ENCODE measurements around the gene UTS2R. TPM values are rescaled to one million over a fixed set of nuclear protein-coding genes. Genes with fewer than 3 reads are reported as not detected.
A peak's percentile ranks its signal among the peaks of the same experiment; 100 is the strongest.

Gene UTS2R
- total RNA-seq, 2 donors from 2014 or later, result not detected

DNA sequence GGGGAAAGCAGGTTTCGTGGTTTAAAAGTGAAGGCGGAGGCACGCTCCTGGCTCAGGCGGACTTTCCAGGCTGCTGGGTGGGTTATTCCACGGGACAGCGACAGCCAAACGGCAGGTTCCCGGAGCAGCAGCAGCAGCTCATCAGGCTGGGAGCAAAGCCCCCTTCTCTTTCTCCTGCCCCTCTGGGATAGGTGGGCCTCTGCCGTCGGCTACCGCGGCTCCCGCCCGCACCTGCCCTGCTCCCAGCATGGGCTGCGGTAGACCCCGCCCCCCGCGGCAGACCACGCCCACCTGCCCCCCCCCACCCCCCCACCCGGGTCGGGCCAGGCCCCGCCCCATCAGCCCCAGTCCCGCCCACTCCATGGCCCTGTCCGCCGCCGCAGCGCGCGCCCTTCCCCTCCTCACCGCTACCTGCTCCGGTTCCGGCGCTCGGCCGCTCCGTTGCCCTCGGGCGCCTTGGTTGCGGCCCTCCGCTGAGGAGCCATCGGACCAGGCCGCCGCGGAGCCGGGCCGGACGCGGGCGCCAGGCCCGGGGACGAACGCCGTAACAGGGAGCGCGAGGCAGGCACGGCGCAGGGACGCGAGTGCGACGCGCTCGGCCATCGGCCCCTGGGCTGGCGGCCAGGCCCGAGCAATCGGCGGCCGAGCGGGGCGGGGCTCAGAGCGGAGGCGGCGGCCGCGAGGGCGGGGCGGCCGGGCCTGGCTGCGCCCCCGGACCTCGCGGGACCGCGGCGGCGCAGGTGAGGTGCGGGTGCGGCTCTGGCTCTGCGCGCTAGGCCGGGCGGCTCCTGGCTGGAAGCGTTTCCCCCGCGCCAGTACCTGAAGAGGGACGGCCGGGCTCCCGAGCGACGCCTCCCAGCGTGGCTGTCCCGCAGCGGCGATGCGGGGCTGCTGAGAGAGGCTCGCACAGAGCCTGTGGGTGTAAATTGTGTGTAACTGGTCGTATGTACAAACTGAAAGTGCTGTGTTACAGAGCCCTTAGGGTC lies 46.7 kb downstream of the UTS2R start, which contains the start of the genes HEXD and OGFOD3:
Gene HEXD (plus strand): TSS at position 347 of the 986 bp plus-strand sequence. CDS start 1,453 bp downstream, outside the sequence.
Gene OGFOD3 (minus strand): TSS at position 586 of the 986 bp plus-strand sequence. CDS start 101 bp downstream, at position 485.
- peak; percentile 96 for ATAC-seq
- peaks cover 27% of the 10 kb centered on the region for H3K4me1 ChIP-seq
- intact Hi-C loops (cut with DNase I), result no loop called here
- H3K36me3 ChIP-seq (replicated peaks in 1 of 2; ENCODE audit: insufficient read depth in 1 of 2, low read depth in 2 of 2), result no peaks in the 10 kb centered on the region
- peak; percentile 82 to 89 (median 86) for DNase-seq
- TF ChIP-seq, protein P1, sequence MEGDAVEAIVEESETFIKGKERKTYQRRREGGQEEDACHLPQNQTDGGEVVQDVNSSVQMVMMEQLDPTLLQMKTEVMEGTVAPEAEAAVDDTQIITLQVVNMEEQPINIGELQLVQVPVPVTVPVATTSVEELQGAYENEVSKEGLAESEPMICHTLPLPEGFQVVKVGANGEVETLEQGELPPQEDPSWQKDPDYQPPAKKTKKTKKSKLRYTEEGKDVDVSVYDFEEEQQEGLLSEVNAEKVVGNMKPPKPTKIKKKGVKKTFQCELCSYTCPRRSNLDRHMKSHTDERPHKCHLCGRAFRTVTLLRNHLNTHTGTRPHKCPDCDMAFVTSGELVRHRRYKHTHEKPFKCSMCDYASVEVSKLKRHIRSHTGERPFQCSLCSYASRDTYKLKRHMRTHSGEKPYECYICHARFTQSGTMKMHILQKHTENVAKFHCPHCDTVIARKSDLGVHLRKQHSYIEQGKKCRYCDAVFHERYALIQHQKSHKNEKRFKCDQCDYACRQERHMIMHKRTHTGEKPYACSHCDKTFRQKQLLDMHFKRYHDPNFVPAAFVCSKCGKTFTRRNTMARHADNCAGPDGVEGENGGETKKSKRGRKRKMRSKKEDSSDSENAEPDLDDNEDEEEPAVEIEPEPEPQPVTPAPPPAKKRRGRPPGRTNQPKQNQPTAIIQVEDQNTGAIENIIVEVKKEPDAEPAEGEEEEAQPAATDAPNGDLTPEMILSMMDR (IDR thresholded peaks at IDR 0.05), result peak in 2 of 7 experiments; percentile 2 to 43
- peak in 2 of 3 donors; percentile 30 to 44 for TF ChIP-seq POLR2A (IDR thresholded peaks at IDR 0.05)
- no peaks in the 10 kb centered on the region for H3K9me3 ChIP-seq
- peak within 1 kb of the TSS; percentile 78 to 96 (median 91) for H3K27ac ChIP-seq
- no peaks in the 10 kb centered on the region for H3K27me3 ChIP-seq
- peak within 1 kb of the TSS; percentile 54 to 66 for H3K4me3 ChIP-seq
- WGBS, 2 donors, result 1 to 3% methylated on average over 9 to 86 of the region's 108 CpGs

DNA sequence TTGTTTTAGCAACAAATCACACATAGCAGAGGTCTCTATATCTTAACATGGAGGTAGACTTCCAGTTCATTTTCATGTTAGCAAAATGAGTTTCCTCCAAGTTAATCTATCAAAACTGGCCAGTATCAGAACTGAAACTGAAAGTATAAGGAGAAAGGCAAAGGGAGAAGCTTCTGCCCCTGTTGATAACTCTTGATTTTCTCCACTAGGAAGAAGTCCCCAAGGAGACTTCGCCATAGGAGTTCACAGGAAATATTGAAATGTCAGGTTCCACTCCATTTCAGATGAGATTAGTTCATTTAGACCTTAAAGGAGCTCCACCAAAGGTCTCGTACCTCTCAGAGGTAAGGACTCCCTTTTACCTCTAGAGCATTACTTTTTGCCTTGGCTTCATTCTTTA lies 48.0 kb downstream of the UTS2R start:
- ATAC-seq, result no peak
- intact Hi-C loops (cut with DNase I), result no loop called here
- DNase-seq, result no peak
- Histone ChIP-seq H3K4me1 (peaks cover 24% of the 10 kb centered on the region), H3K27ac (no peak overlapping the region), H3K36me3 (replicated peaks in 1 of 2; ENCODE audit: insufficient read depth in 1 of 2, low read depth in 2 of 2) (no peaks in the 10 kb centered on the region), H3K4me3 (no peak overlapping the region), H3K27me3 (no peaks in the 10 kb centered on the region), H3K9me3 (no peaks in the 10 kb centered on the region)
- TF ChIP-seq, protein P1 (IDR thresholded peaks at IDR 0.05), result no peak
- TF ChIP-seq POLR2A (IDR thresholded peaks at IDR 0.05), result no peak
- 91 to 97% methylated on average over 2 of the region's 2 CpGs for WGBS, 2 donors

DNA sequence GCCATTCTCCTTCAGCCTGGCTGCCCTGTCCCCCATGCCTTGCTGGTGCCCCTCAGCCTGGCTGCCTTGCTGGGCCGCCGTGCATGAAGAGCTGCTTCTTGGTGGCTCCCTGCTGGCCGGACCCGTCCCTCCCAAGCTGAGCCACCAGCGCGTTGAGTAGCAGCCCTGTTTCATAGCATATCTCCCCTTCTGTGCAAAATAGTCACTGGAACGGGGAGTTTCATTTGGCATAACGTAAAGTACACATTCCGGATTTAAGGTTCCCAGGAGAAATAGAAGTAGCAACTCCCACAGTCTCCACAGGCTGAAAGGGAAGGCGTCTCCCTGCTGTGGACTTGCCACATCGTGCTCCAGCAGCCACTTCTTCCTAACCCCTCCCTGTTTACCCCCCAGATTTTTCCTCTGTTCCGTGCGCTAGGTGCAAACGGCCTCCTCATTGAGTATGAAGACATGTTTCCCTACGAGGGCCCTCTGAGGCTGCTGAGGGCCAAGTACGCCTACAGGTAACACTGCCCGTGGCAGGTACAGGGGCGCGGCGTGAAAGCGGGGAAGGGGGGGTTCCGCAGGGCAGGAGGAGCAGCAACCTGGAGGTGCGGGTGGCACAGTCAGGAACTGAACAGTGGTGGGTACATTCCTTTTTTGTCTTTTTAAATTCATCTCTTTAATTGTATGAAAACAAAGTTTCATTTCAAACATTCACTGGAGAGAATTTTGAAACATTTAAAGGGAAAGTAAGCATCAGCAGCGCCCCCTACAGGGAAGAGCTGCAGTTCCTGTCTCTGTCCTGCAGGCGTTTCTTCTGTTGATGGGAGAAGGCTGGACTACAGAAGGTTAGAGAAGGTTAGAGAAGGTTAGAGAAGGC lies 52.7 kb downstream of the UTS2R start:
- DNase-seq, result peak in 3 of 4 donors; percentile 46 to 54 (median 50)
- Histone ChIP-seq H3K4me3 (no peak overlapping the region), H3K27me3 (no peaks in the 10 kb centered on the region), H3K4me1 (peaks cover 6% of the 10 kb centered on the region), H3K9me3 (no peaks in the 10 kb centered on the region), H3K36me3 (replicated peaks in 1 of 2; ENCODE audit: insufficient read depth in 1 of 2, low read depth in 2 of 2) (no peaks in the 10 kb centered on the region), H3K27ac (no peak overlapping the region)
- intact Hi-C loops (cut with DNase I), result no loop called here
- TF ChIP-seq, protein P1 (IDR thresholded peaks at IDR 0.05), result peak in 6 of 7 experiments; percentile 35 to 61 (median 51)
- no peak for TF ChIP-seq POLR2A (IDR thresholded peaks at IDR 0.05)
- ATAC-seq, result no peak
- 85 to 90% methylated on average over 24 to 25 of the region's 25 CpGs for WGBS, 2 donors

DNA sequence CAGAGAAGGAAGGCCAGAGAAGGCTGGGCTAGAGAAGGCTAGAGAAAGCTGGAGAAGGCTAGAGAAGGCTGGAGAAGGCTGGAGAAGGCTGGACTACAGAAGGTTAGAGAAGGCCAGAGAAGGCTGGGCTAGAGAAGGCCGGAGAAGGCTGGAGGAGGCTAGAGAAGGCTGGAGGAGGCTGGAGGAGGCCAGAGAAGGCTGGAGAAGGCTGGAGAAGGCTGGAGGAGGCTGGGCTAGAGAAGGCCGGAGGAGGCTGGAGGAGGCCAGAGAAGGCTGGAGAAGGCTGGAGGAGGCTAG lies 53.2 kb downstream of the UTS2R start:
- H3K4me3 ChIP-seq, result no peak overlapping the region
- no peak overlapping the region for H3K27ac ChIP-seq
- DNase-seq (no peak), ATAC-seq (no peak)
- no peaks in the 10 kb centered on the region for H3K36me3 ChIP-seq (replicated peaks in 1 of 2; ENCODE audit: insufficient read depth in 1 of 2, low read depth in 2 of 2)
- peaks cover under 1% of the 10 kb centered on the region for H3K4me1 ChIP-seq
- intact Hi-C loops (cut with DNase I), result no loop called here
- TF ChIP-seq POLR2A (IDR thresholded peaks at IDR 0.05), result no peak
- TF ChIP-seq, protein P1 (IDR thresholded peaks at IDR 0.05), result no peak
- no peaks in the 10 kb centered on the region for H3K27me3 ChIP-seq
- 87 to 93% methylated on average over 2 of the region's 2 CpGs for WGBS, 2 donors
- no peaks in the 10 kb centered on the region for H3K9me3 ChIP-seq

Small RNA genes lying within 50 kb of the gene (small RNA-seq; reads per million reads assigned to genes)
- not detected for gene RF00019

Other genes with a start within 250 kb of the UTS2R start
- 10 to 100 TPM; 24.1 to 60.3 TPM for gene CCDC57, start 158.9 kb upstream of the UTS2R start, total RNA-seq
- gene SLC16A3, start 142.7 kb upstream of the UTS2R start, total RNA-seq, result 1 to 10 TPM; 2.0 to 5.4 TPM
- 100 to 1,000 TPM in 1 of 2 donors, 10 to 100 TPM in 1; 37.6 to 116 TPM for gene CSNK1D, start 98.1 kb upstream of the UTS2R start, total RNA-seq
- gene CD7, start 54.2 kb upstream of the UTS2R start, total RNA-seq, result not detected
- 1 to 10 TPM; 5.4 to 6.3 TPM for gene SECTM1, start 38.0 kb upstream of the UTS2R start, total RNA-seq
- not detected for gene TEX19, start 12.5 kb upstream of the UTS2R start, total RNA-seq
- gene HEXD, start 46.6 kb downstream of the UTS2R start, total RNA-seq, result 100 to 1,000 TPM in 1 of 2 donors, 10 to 100 TPM in 1; 54.7 to 188 TPM
- 10 to 100 TPM; 16.8 to 40.0 TPM for gene OGFOD3, start 46.8 kb downstream of the UTS2R start, total RNA-seq
- gene CYBC1, start 79.0 kb downstream of the UTS2R start, total RNA-seq, result 10 to 100 TPM; 53.1 to 68.2 TPM
- 10 to 100 TPM; 14.5 to 85.4 TPM for gene NARF, start 87.0 kb downstream of the UTS2R start, total RNA-seq
- gene FOXK2, start 148.0 kb downstream of the UTS2R start, total RNA-seq, result 10 to 100 TPM; 10.6 to 25.1 TPM

Data from body of pancreas (tissue), 4 donors.